Gastroesophageal sphincter (tissue), 4 donors: ENCODE data around the gene STT3B. TPM values are rescaled to one million over a fixed set of nuclear protein-coding genes. Genes with fewer than 3 reads are reported as not detected.

Experiments used
- ATAC-seq: fragments of 150-250 bp; one replicate; pipeline ENCODE4 v1.9.1; 2016; ENCODE audit warnings: mild to moderate bottlenecking, moderate library complexity
- H3K27ac ChIP-seq, 4 donors: fragments of 200-600 bp; sonication (generic) in 3 of 4; 1 replicate in 3 of 4; 2 replicates in 1 of 4; pipeline ENCODE4 v1.5.1; 2016 to 2019
- H3K27me3 ChIP-seq: fragments of 200-600 bp; sonication (generic); one replicate; pipeline ENCODE4 v1.5.1; 2019
- H3K36me3 ChIP-seq, 2 donors: fragments of 200-600 bp; sonication (generic); one replicate each; pipeline ENCODE4 v1.5.1; 2019; ENCODE audit warnings: control low read depth in 1 of 2
- H3K4me1 ChIP-seq, 3 donors: fragments of 200-600 bp; sonication (generic); 1 replicate in 2 of 3; 2 replicates in 1 of 3; pipeline ENCODE4 v1.5.1; 2016 to 2019; ENCODE audit warnings: control low read depth in 2 of 3
- H3K4me3 ChIP-seq, 2 donors: fragments of 200-600 bp; sonication (generic); one replicate each; pipeline ENCODE4 v1.5.1; 2019; ENCODE audit warnings: mild to moderate bottlenecking in 1 of 2, moderate library complexity in 1 of 2
- H3K9me3 ChIP-seq, 3 donors: fragments of 200-600 bp; sonication (generic); one replicate each; pipeline ENCODE4 v1.5.1; 2017 to 2019; ENCODE audit warnings: control low read depth in 2 of 3
- CTCF ChIP-seq, 4 experiments: fragments of 200-600 bp in 2 of 4; fragments of 450-650 bp in 2 of 4; sonication (generic) in 1 of 4; IDR thresholded peaks; one replicate each; pipeline ENCODE4 v1.5.1; 2017 to 2019; ENCODE audit warnings: antibody characterized with exemption in 4 of 4, mild to moderate bottlenecking in 2 of 4, moderate library complexity in 2 of 4
- EP300 ChIP-seq: sonication (generic); formaldehyde crosslinking; IDR thresholded peaks from one replicate; pipeline ENCODE4 v1.6.1; 2017; ENCODE audit warnings: antibody characterized with exemption, mild to moderate bottlenecking
- POLR2A ChIP-seq, 2 donors: fragments of 450-650 bp; IDR thresholded peaks; one replicate each; pipeline ENCODE4 v1.6.1; 2017; ENCODE audit warnings: antibody characterized with exemption in 2 of 2, mild to moderate bottlenecking in 2 of 2, moderate library complexity in 1 of 2
- POLR2AphosphoS5 ChIP-seq: sonication (generic); formaldehyde crosslinking; IDR thresholded peaks from one replicate; pipeline ENCODE4 v1.6.1; 2017; ENCODE audit warnings: antibody characterized with exemption
- WGBS, 2 donors: methylation state at CpG; one replicate each; pipeline ENCODE4 v1.1.5; 2018; ENCODE audit warnings: low coverage in 1 of 2; 5-methylcytosine and 5-hydroxymethylcytosine counted together
- total RNA-seq, 4 donors: library from RNA; depleted of rRNA; stranded (reverse); fragments of >200 nt; gene quantifications; one replicate each; pipeline ENCODE4 v1.1.0, GENCODE V29; 2016

Gene STT3B
- total RNA-seq, 4 donors from 2014 or later = 75.4 to 107 (median 94.1) TPM

GRCh38 chr3:31661286-31661685 lies 128.6 kb downstream of the STT3B start:
- no peak for ATAC-seq
- Histone ChIP-seq H3K27ac (no peak overlapping the region), H3K4me3 (no peak overlapping the region), H3K9me3 (peaks cover 0 to 11% (median 0%) of the 10 kb centered on the region in 3 donors), H3K36me3 (peaks cover 0 to 15% of the 10 kb centered on the region in 2 donors), H3K27me3 (no peaks in the 10 kb centered on the region), H3K4me1 (no peaks in the 10 kb centered on the region)
- TF ChIP-seq CTCF (IDR thresholded peaks at IDR 0.05) = no peak
- TF ChIP-seq POLR2A (IDR thresholded peaks at IDR 0.05) = no peak
- no peak for TF ChIP-seq POLR2AphosphoS5
- TF ChIP-seq EP300 = no peak
- 80 to 97% methylated on average over 3 of the region's 5 CpGs for WGBS, 2 donors

DNA sequence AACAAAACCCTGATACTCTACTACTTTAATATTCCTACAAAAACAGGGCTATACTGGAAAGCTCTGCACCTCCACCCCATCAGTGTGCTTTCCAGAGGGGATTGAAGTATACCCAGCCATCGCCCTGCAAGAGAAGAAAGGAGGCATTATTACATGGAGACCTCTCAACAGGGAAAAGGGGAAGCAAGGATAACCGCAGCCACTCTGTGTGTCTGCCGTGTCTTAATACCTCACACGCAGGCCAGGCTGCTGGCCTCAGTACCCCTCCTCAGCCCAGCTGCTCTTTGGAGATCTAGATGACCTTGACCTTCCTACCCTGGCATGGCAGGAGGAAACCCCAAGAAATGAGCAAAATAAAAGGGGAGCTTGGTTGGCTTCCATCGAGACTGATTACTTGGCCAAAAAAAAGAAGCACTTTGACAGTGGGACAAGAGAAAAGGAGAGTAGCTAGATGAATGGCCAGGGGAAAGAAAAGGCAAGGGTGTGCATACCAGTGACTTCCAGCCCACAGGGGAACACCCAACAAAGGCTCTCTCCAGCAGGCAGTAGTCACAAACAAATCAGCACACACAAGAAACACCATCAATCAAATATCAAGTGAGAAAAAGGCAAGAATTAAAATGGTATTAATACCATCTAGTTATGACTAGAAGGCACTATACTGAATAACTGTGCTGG lies 129.4 kb downstream of the STT3B start:
- ATAC-seq = no peak
- WGBS, 2 donors = 88% methylated on average over 1 to 4 of the region's 5 CpGs
- no peaks in the 10 kb centered on the region for H3K27me3 ChIP-seq
- H3K9me3 ChIP-seq = peaks cover 0 to 4% (median 0%) of the 10 kb centered on the region in 3 donors
- peaks cover 0 to 16% of the 10 kb centered on the region in 2 donors for H3K36me3 ChIP-seq
- TF ChIP-seq EP300 = no peak
- TF ChIP-seq CTCF (IDR thresholded peaks at IDR 0.05) = no peak
- TF ChIP-seq POLR2AphosphoS5 = no peak
- no peak for TF ChIP-seq POLR2A (IDR thresholded peaks at IDR 0.05)
- no peak overlapping the region for H3K27ac ChIP-seq
- H3K4me3 ChIP-seq = no peak overlapping the region
- no peaks in the 10 kb centered on the region for H3K4me1 ChIP-seq

DNA sequence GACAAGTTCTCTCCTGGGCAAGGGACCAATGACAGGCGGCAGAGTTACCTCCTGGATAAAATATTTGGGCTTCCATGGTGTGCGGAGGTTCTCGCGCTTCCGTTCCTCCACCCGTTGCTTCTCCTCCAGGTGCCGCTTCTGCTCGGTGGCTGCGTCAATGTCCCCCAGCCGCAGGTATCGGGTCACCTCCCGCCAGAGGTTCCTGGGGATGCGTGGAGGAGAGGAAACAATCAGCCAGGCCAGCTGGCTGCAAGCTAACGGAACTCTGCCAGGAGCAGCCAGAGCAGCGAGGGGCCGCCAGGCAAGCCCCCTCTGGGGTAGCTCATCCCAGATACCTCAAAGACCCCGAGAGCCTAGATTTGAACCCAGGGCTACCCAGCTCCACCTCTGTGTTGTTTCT lies 131.3 kb downstream of the STT3B start:
- WGBS, 2 donors = 90 to 100% methylated on average over 1 to 2 of the region's 17 CpGs

GRCh38 chr3:31667582-31667981 lies 134.9 kb downstream of the STT3B start:
- no peak overlapping the region for H3K27ac ChIP-seq
- no peaks in the 10 kb centered on the region for H3K27me3 ChIP-seq
- H3K4me1 ChIP-seq = no peaks in the 10 kb centered on the region
- TF ChIP-seq CTCF (IDR thresholded peaks at IDR 0.05) (no peak), POLR2AphosphoS5 (no peak), EP300 (no peak), POLR2A (IDR thresholded peaks at IDR 0.05) (no peak)
- peaks cover 0 to 17% of the 10 kb centered on the region in 2 donors for H3K36me3 ChIP-seq
- 82 to 86% methylated on average over 1 of the region's 1 CpG for WGBS, 2 donors
- no peak overlapping the region for H3K4me3 ChIP-seq
- no peaks in the 10 kb centered on the region for H3K9me3 ChIP-seq
- no peak for ATAC-seq

More for the DNA sequence above, 131.3 kb downstream of the STT3B start:
- Histone ChIP-seq H3K9me3 (no peaks in the 10 kb centered on the region), H3K36me3 (peaks cover 0 to 23% of the 10 kb centered on the region in 2 donors), H3K27ac (no peak overlapping the region), H3K4me3 (no peak overlapping the region), H3K4me1 (no peaks in the 10 kb centered on the region), H3K27me3 (no peaks in the 10 kb centered on the region)
- ATAC-seq = no peak
- TF ChIP-seq EP300 (no peak), CTCF (IDR thresholded peaks at IDR 0.05) (no peak), POLR2AphosphoS5 (no peak), POLR2A (IDR thresholded peaks at IDR 0.05) (no peak)

- H3K27ac ChIP-seq = no peak overlapping the region
- H3K4me1 ChIP-seq = no peaks in the 10 kb centered on the region
- TF ChIP-seq EP300 (no peak), POLR2AphosphoS5 (no peak), CTCF (IDR thresholded peaks at IDR 0.05) (no peak), POLR2A (IDR thresholded peaks at IDR 0.05) (no peak)
- ATAC-seq = no peak
- 84 to 87% methylated on average over 4 of the region's 4 CpGs for WGBS, 2 donors
- H3K9me3 ChIP-seq = no peaks in the 10 kb centered on the region
- H3K4me3 ChIP-seq = no peak overlapping the region
- H3K36me3 ChIP-seq = peaks cover 0 to 15% of the 10 kb centered on the region in 2 donors
- no peaks in the 10 kb centered on the region for H3K27me3 ChIP-seq
Measured at GRCh38 chr3:31668242-31668641, 135.5 kb downstream of the STT3B start.
